GM21423 (cell line): ENCODE data around the gene TBCCD1.

Experiments
- ATAC-seq: cut with Tn5 transposase; IDR thresholded peaks from one replicate; pipeline ENCODE4 v1.9.1; 2021; ENCODE audit warnings: mild to moderate bottlenecking, moderate library complexity; ENCODE audit not compliant: unreplicated experiment

TBCCD1 gene

GRCh38 chr3:186497608-186498007, 69.5 kb downstream of the TBCCD1 start:
- ATAC-seq, result no peak

GRCh38 chr3:186496635-186497034, 70.5 kb downstream of the TBCCD1 start:
- no peak for ATAC-seq
